ENCODE results near the gene MRPL14. TPM values are rescaled to one million over a fixed set of nuclear protein-coding genes. Genes with fewer than 3 reads are reported as not detected.

The MRPL14 gene
- polyA plus RNA-seq, 1 donor (not counting 4 experiments of a cell fraction or from before 2014, with no cell fraction given) = 136 TPM

DNA sequence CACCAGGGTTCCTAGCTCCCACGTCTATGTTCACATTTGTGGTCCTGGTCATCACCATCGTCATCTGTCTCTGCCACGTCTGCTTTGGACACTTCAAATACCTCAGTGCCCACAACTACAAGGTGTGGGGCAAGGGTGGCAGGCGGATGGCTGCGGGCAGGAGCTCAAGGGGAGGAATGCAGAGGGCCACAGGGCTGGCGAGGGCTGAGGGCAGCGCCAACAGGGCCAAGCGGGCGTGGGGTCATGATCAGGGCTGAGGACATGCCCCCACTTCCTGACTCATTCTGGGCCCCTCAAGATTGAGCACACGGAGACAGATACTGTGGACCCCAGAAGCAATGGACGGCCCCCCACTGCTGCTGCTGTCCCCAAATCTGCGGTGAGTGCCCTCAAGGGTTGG, 26.8 kb upstream of the MRPL14 start:
- H3K4me2 ChIP-seq (ENCODE audit: control insufficient read depth, extremely low read depth, insufficient read depth, low read depth, low read length) = no peak overlapping the region
- dilution Hi-C loops (cut with MboI; ENCODE audit: extremely low pct_ligation_motif_present, low sequenced_read_pairs) = no loop called here
- H3K4me3 ChIP-seq (ENCODE audit: control insufficient read depth in 2 of 3, extremely low read depth in 1 of 3, insufficient read depth in 2 of 3, low read depth in 1 of 3, low read length in 3 of 3) = no peak overlapping the region
- no peak for DNase-seq (ENCODE audit: low read depth, low spot score)
- H2AFZ ChIP-seq (ENCODE audit: control insufficient read depth, low read length) = no peak overlapping the region
- peaks cover 27 to 34% of the 10 kb centered on the region in 2 experiments for H3K36me3 ChIP-seq (ENCODE audit: control insufficient read depth in 2 of 2, extremely low read depth in 1 of 2, insufficient read depth in 2 of 2, low read length in 2 of 2)
- H3K9me3 ChIP-seq (ENCODE audit: control insufficient read depth, low read depth, low read length) = no peaks in the 10 kb centered on the region
- H3K27ac ChIP-seq (ENCODE audit: control insufficient read depth, insufficient read depth, low read length) = no peak overlapping the region
- no peak for FAIRE-seq
- no peaks in the 10 kb centered on the region for H4K20me1 ChIP-seq (ENCODE audit: control insufficient read depth, extremely low read depth, insufficient read depth, low read length)
- no peaks in the 10 kb centered on the region for H3K27me3 ChIP-seq (ENCODE audit: control insufficient read depth, extremely low read depth, insufficient read depth, low read length)
- no peak overlapping the region for H3K9ac ChIP-seq (ENCODE audit: control insufficient read depth, extremely low read depth, insufficient read depth, low read length)
- H3K4me1 ChIP-seq (ENCODE audit: control insufficient read depth, extremely low read depth, insufficient read depth, low read length) = no peaks in the 10 kb centered on the region
- TF ChIP-seq EZH2 (IDR thresholded peaks at IDR 0.05; ENCODE audit: low read length) = no peak
- H3K79me2 ChIP-seq (ENCODE audit: control insufficient read depth, insufficient read depth, low read length) = no peaks in the 10 kb centered on the region
- H3K9me1 ChIP-seq (ENCODE audit: control insufficient read depth, extremely low read depth, insufficient read depth, low read length) = no peaks in the 10 kb centered on the region

DNA sequence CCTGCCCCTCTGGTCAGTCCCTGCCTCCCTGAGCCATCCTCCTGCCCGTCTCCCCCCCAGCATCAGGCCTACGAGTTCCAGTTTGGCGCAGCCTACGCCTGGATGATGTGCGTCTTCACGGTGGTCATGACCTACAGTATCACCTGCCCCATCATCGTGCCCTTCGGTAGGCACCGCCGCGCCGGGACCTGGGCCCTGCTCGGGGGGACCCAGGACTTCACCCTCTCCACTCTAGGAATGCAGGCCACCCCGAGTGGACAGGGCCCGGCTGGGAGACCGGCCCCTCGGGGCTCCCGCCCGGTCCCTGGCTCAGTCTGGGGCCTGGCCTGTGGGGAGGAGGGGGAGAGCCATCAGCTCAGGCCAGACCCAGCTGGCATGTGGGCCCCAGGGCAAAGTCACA, 25.3 kb upstream of the MRPL14 start:
- FAIRE-seq = no peak
- no peaks in the 10 kb centered on the region for H3K9me1 ChIP-seq (ENCODE audit: control insufficient read depth, extremely low read depth, insufficient read depth, low read length)
- dilution Hi-C loops (cut with MboI; ENCODE audit: extremely low pct_ligation_motif_present, low sequenced_read_pairs) = no loop called here

More for the DNA sequence above, 25.3 kb upstream of the MRPL14 start:
- H3K36me3 ChIP-seq (ENCODE audit: control insufficient read depth in 2 of 2, extremely low read depth in 1 of 2, insufficient read depth in 2 of 2, low read length in 2 of 2) = peaks cover 39 to 49% of the 10 kb centered on the region in 2 experiments
- no peaks in the 10 kb centered on the region for H3K79me2 ChIP-seq (ENCODE audit: control insufficient read depth, insufficient read depth, low read length)
- H3K4me3 ChIP-seq (ENCODE audit: control insufficient read depth in 2 of 3, extremely low read depth in 1 of 3, insufficient read depth in 2 of 3, low read depth in 1 of 3, low read length in 3 of 3) = no peak overlapping the region
- no peak for DNase-seq (ENCODE audit: low read depth, low spot score)
- no peak overlapping the region for H3K4me2 ChIP-seq (ENCODE audit: control insufficient read depth, extremely low read depth, insufficient read depth, low read depth, low read length)
- H3K9me3 ChIP-seq (ENCODE audit: control insufficient read depth, low read depth, low read length) = no peaks in the 10 kb centered on the region
- H3K9ac ChIP-seq (ENCODE audit: control insufficient read depth, extremely low read depth, insufficient read depth, low read length) = no peak overlapping the region
- no peaks in the 10 kb centered on the region for H3K4me1 ChIP-seq (ENCODE audit: control insufficient read depth, extremely low read depth, insufficient read depth, low read length)
- H4K20me1 ChIP-seq (ENCODE audit: control insufficient read depth, extremely low read depth, insufficient read depth, low read length) = no peaks in the 10 kb centered on the region
- no peaks in the 10 kb centered on the region for H3K27me3 ChIP-seq (ENCODE audit: control insufficient read depth, extremely low read depth, insufficient read depth, low read length)
- TF ChIP-seq CTCF (optimal IDR thresholded peaks at IDR 0.05 in 1 of 3, IDR thresholded peaks at IDR 0.05 in 1 of 3, conservative IDR thresholded peaks at IDR 0.05 in 1 of 3; ENCODE audit: extremely low read depth in 1 of 3, insufficient read depth in 2 of 3, low read length in 3 of 3) (no peak), EZH2 (IDR thresholded peaks at IDR 0.05; ENCODE audit: low read length) (no peak)
- no peak overlapping the region for H3K27ac ChIP-seq (ENCODE audit: control insufficient read depth, insufficient read depth, low read length)
- no peak overlapping the region for H2AFZ ChIP-seq (ENCODE audit: control insufficient read depth, low read length)
